HG03442 (cell line): Measurements from ENCODE around the gene NMRAL1.

ENCODE experiments used
- ATAC-seq: cut with Tn5 transposase; IDR thresholded peaks from one replicate; pipeline ENCODE4 v1.9.1; 2021; ENCODE audit warnings: mild to moderate bottlenecking, moderate library complexity; ENCODE audit not compliant: unreplicated experiment

NMRAL1 gene

DNA sequence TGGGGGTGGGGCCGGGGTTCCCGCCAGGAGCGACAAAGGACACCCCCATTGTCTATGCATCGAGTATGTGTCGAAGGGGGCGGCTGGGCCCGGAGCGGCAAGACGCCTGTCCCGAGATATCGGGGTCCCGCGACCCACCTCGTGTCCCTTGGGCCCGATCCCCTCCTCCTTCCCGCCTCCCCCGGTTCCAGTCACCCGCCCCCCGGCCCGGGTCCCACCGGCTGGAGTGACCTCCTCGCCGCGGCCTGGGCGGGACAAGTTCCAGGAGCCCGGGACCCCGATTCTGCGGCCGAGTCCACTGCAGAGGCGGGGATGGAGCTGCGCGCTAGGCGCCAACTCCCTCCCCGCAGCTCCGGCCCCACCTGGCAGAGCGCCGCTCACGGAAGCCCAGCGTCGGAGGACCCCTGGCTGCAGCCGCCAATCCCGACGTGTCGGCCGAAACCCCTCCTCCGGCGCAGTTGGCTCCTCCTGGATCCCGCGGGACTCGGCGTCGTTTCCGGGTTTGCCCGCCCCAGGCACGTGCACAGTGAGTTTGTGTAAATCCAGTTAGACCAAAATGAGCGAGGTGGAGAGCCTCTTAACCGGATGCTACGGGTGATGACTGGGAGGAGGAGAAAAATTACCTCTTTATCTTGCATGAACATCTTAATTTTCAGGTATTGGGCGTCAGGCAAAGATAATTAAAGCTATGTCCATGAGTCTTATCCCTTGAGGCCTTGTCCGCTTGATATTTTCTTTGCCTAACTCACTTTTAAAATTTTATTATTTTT lies at the start of gene NMRAL1:
NMRAL1 (minus strand) TSS at position 434 of the 770 bp plus-strand sequence. CDS start 493 bp downstream, outside the sequence.
- no peak for ATAC-seq

GRCh38 chr16:4523686-4524085 lies 49.3 kb upstream of the NMRAL1 start:
- ATAC-seq: no peak

- no peak for ATAC-seq
Observed at GRCh38 chr16:4522051-4522581, 47.7 kb upstream of the NMRAL1 start.

GRCh38 chr16:4520913-4521312 lies 46.5 kb upstream of the NMRAL1 start:
- ATAC-seq: no peak

DNA sequence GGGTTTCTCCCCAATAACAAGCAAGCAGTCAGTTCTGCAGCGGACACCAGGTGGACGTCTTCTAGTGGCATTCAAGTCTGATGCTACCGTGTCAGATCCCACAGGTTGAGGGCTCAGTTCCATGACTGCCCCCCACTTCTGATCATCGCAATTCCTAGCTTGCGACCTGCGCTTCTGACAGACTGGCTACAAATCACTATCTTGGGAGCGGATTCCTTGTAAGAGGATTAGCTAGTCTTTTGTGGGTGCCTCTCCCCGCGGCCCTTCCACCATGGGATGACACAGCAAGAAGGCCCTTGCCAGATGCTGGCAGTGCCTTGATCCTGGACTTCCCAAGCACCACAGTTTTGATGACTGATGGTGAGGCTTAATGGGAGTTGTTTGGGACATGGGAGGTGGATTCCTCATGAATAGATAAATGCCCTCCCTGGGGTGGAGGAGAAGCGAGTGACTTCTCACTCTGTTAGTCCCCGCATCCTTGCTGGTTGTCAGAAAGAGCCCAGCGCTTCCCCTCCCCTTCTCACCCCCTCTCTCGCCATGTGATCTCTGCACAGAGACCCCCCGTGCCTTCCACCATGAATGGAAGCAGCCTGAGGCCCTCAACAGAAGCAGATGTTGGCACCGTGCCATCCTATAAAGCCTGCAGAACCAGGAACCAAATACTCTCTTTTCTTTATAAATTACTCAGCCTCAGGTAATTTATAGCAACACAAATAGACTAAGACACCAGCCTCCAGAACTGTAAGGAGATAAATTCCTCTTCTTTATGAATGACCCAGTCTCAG lies 45.0 kb upstream of the NMRAL1 start:
- no peak for ATAC-seq

DNA sequence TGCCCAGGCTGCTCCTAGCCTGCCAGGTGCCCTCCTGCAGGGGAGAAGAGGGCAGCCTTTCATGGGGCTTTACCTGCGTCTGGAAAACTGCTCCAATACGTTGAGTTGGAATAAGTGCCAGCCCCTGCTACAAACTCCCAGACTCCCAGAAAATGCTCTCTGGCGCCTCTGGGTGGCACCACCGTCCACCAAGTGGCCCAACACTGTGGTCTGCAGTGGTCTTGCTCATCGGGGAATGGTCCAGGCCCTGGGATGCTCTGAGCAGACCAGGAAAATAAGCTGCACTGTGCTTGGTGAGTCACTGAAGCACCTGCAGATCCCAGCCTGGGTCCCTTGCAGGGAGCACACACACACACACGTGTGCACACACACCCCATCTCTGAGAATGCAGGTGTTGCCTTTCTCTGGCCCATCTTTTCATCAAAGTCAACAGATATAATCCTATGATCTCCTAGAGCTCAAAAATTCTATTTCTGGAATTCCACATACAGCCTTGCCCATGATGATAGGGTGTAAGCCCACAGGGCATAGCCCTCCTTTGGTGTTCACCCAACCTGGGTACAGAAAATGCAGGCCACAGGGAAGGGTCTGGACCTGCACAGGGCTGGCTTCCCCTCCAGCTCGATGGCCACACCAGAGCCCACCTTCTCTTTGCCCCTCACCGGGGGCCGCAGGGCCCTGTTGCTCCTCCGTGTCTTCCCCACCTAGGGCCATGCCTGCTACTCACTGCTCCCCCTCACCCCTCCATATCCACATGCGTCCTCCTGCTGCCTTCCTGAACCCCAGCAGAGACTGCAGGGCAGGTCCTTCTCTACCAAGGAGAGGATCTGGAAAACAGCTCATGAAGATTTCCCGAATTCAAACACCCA lies 43.6 kb upstream of the NMRAL1 start:
- ATAC-seq: no peak

DNA sequence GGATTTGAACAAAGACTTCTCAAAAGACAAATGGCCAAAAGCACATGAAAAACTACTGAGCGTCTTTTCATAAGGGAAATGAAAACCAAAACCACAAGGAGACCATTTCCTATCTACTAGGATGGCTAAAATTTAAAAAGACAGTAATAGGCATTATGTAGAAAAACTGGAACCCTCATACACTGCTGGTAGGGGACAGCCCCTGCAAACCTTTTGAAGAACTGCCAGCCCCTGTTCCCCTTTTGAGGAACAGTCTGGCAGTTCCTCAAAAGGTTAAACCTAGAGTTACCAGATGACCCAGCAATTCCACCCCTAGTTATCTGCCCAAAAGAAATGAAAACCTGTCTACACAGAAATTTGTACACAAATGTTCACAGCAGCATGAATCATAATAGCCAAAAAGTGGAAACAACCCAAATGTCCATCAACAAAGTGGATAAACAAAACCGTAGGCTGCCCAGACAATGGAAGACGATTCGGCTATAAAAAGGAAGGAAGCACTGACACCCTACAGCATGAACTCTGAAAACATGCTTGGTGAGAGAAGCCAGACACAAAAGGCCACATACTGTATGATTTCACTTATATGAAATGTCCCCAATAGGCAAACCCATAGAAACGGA lies 41.3 kb upstream of the NMRAL1 start:
- ATAC-seq: peak; percentile 50

DNA sequence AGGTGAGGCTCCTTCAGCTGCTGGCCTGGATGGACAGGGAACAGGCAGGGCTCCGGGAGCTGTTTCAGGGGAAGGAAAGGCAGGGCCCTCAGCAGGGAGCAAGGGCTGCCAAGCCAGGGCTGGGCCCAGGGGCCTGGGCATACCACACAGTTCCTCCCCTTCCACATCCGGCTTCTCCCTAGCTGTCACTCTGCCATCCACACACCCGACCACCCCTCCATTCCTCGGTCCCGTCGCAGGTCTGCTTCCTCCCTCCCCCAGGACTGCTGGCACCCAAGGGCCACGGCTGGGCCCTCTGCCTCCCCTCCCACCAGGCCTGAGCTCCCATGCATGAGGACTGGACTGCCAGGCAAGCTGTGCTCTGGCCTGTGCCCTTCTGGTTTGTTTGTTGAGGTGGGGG lies 40.2 kb upstream of the NMRAL1 start:
- ATAC-seq: no peak

DNA sequence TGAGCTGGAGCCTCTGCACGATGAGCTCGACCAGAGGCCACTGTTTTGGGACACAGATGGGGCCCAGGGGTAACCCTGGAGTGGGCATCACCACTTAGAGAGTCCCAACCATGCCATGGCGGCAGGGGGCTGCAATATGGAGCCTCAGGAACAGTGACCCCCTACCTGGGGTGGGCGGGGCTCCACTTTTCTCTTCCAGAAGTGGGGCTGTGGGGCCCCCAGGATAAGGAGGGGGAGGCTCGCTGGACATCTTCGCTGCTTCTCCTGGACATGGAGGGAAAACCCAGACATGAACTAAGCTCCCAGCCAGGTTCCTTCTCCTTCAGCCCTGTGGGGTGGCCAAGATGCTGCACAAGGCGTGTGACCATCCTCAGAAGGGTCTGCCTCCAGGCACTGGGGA lies 39.5 kb upstream of the NMRAL1 start:
- no peak for ATAC-seq

DNA sequence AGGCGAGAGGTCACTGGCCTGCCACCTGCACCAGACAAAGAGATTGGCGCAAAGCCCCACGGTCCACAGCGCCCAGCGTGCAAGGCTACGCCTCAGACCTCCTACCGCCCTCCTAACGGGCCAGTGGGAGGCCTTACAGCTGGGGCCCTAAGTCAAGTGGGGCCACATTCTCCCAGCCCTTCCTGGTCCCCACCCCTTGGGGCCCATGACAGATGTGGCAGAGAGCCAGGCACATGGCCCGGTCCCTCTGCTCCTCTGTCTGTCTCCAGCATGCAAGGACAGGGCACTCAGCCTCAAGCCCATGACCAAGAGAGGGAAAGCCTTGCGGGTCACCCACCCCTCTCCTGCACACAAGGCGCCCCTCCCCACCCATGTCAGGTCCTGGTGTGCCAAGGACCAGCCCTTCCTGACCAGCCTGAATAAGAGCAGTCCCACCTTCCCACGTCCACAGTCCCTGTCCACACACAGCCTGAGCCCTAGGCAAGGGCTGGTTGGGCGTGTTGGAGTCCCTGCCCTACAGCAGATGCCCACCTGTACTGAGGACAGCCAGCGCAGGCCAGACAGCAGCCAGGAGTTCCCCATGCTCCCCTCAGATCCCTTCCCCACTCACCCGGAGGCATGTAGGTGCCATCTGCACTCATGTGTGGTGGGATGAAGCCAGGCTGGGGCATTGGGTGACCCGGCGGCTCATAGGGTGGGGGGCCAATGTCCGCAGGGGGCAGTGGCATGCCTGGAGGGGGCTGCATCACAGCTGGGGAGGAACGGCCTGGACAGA lies 38.8 kb upstream of the NMRAL1 start:
- no peak for ATAC-seq

GRCh38 chr16:4512473-4512872 lies 38.0 kb upstream of the NMRAL1 start:
- ATAC-seq: no peak

DNA sequence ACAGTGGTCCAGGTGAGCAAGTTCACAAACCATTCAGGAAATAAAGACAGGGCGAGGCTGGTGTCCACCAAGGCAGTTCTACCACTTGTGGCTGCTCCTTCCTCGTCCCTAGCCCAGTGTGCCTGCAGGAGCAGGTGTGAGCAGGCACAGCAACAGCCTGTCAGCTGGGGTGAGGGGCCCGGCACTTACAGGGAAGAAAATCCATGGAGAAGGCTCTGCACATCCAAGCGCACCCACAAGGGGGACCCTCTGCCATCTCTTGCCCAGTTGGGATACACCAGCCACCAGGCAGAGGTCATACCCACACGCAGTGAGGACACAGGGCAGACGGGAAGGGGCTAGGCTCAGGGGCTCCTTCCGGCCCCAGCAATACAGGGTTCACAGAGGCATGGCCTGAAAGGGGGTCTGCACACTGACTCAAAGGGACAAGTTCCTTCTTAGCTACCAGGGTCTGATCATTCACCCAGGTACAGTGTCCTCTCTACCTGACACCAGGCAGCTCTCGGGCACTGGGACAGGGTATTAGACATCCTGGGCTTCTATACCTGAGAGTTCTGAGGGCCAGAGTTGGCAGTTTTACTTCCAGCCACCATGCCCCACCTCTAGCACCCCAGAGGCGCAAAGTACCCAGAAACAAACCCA lies 37.1 kb upstream of the NMRAL1 start:
- ATAC-seq: no peak

GRCh38 chr16:4510747-4511426 lies 36.5 kb upstream of the NMRAL1 start:
- no peak for ATAC-seq

DNA sequence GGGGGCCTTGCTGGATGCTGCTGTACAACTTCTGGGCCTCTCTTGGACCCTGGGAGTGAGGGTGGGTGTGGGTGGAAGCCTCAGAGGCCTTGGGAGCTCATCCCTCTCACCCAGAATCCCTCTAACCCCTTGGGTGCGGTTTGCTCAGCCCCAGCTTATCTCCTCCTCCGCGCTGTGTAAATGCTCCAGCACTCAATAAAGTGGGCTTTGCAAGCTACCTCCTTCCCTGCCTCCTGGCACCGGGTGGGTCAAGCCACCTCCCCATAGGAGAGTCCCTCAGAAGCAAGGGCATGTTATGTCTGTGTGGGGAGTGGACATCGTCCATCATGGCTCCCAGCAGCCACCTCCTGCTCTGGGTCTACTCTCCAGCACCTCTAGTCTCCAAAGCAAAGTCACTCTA lies 35.7 kb upstream of the NMRAL1 start:
- ATAC-seq: no peak

DNA sequence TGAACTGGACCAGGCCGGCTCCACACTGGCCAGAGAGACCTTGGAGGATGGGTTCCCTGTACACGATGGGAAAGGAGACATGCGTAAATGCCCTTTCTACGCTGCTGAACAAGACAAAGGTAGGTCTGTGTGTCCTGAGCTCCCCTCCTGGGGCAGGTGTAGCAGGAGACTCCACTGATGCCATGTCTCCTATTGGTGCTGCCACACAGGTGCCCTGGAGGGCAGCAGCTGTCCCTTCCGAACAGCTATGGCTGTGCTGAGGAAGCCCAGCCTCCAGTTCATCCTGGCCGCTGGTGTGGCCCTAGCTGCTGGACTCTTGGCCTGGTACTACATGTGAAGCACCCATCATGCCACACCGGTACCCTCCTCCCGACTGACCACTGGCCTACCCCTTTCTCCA lies 35.0 kb upstream of the NMRAL1 start:
- ATAC-seq: no peak

DNA sequence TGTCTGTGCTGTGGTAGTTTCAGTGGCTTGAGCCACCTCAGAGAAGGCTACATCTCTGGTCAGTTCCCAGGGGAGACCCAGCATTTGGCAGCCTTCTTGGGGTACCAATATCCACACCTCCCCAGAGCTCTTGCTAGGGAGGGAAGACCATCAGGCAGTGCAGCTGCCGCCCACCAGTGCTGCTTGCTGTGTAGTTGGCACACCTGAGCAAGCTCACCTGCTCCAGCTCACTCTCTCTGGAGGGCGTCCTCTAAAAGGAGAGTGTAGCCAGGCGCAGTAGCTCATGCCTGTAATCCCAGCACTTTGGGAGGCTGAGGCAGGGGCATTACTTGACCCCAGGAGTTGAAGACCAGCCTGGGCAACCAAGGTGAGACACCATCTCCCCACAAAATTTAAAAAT lies 34.4 kb upstream of the NMRAL1 start:
- no peak for ATAC-seq

GRCh38 chr16:4507588-4508345 lies 33.3 kb upstream of the NMRAL1 start:
- ATAC-seq: no peak

- no peak for ATAC-seq
Observed at GRCh38 chr16:4506450-4506849, 32.0 kb upstream of the NMRAL1 start.
